Measurements from ENCODE around the gene AQP5. TPM values are rescaled to one million over a fixed set of nuclear protein-coding genes. Genes with fewer than 3 reads are reported as not detected.

AQP5 gene
- total and polyA plus RNA-seq, 2 experiments from 2014 or later, result not detected

DNA sequence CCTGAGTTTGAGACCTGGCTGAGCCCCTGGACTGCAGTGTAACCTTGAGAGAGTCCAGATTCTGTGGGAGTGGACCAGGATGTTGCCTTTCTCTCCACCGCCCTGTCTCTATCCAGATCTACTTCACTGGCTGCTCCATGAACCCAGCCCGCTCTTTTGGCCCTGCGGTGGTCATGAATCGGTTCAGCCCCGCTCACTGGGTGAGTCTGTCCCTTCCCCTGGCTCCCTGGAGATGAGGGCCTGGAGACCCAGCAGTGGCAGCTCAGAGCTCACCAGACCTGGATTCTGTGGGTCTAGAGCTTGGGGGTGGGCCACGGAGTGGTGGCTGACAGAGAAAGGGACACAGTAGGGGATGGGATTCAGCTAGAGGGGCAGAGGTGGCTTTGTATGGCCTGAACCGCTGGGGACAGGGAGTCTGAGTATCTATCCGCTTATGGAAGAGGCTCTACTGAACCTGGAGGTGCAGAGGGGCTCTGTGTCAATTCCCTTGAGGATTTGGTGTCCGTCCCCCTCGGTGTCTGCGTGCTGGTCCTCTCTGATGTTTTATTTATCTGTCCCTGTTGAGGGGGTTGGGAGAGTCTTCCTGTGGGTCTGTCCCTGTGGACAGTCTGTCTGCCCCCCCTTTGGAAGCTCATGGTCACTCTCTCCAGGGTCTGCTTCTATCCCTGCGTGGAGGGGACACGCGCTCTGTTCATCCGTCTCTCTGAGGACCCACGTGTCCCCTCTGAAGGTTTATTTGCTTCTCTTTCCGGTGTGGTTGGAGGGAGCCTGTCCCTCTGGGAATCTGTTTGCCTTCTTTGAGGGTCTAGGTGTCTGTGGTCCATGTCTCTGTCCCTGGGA, 2.5 kb downstream of the AQP5 start:
- Histone ChIP-seq H2AFZ (no peak overlapping the region), H3K27me3 (replicated peaks; ENCODE audit: insufficient read depth) (peaks cover 30% of the 10 kb centered on the region), H3K4me1 (ENCODE audit: insufficient read depth) (no peaks in the 10 kb centered on the region), H3F3A (ENCODE audit: insufficient read depth) (no peaks in the 10 kb centered on the region), H3K9ac (no peak overlapping the region), H3K79me2 (ENCODE audit: insufficient read depth) (no peaks in the 10 kb centered on the region), H3K4me3 (no peak overlapping the region), H4K20me1 (ENCODE audit: insufficient read depth) (no peaks in the 10 kb centered on the region), H3K9me2 (ENCODE audit: insufficient read depth) (no peaks in the 10 kb centered on the region), H3K27ac (no peak overlapping the region), H3K4me2 (ENCODE audit: unreplicated experiment) (no peak overlapping the region), H3K36me3 (ENCODE audit: low read depth) (no peaks in the 10 kb centered on the region), H3K9me3 (ENCODE audit: low read depth) (no peaks in the 10 kb centered on the region)
- DNase-seq, result no peak
- in situ Hi-C loops (cut with MboI), result no loop called here
- TF ChIP-seq EZH2phosphoT487 (IDR thresholded peaks at IDR 0.05; ENCODE audit: insufficient read depth, low read depth) (no peak), EZH2 (IDR thresholded peaks at IDR 0.05; ENCODE audit: insufficient read depth, poor library complexity, severe bottlenecking) (no peak)
- 82 to 90% methylated on average over 16 to 17 of the region's 17 CpGs for WGBS, 2 experiments (ENCODE audit: low coverage in 1 of 2, low lambda C conversion rate in 2 of 2, missing lambda C conversion rate in 2 of 2)

- no peak overlapping the region for H3K27ac ChIP-seq
- H3K4me3 ChIP-seq, result no peak overlapping the region
- no peaks in the 10 kb centered on the region for H3K9me2 ChIP-seq (ENCODE audit: insufficient read depth)
- H3K36me3 ChIP-seq (ENCODE audit: low read depth), result no peaks in the 10 kb centered on the region
- 29 to 35% methylated on average over 12 to 13 of the region's 13 CpGs for WGBS, 2 experiments (ENCODE audit: low coverage in 1 of 2, low lambda C conversion rate in 2 of 2, missing lambda C conversion rate in 2 of 2)
- H2AFZ ChIP-seq, result no peak overlapping the region
- H3K79me2 ChIP-seq (ENCODE audit: insufficient read depth), result no peaks in the 10 kb centered on the region
- no peak overlapping the region for H3K9ac ChIP-seq
- H3F3A ChIP-seq (ENCODE audit: insufficient read depth), result no peaks in the 10 kb centered on the region
- no peaks in the 10 kb centered on the region for H4K20me1 ChIP-seq (ENCODE audit: insufficient read depth)
- H3K4me2 ChIP-seq (ENCODE audit: unreplicated experiment), result no peak overlapping the region
- in situ Hi-C loops (cut with MboI), result loop anchor here (5.0 kb wide), 1 partner anchor 92 kb away; the partner anchor contains the start of gene ASIC1
- peaks cover 22% of the 10 kb centered on the region for H3K27me3 ChIP-seq (replicated peaks; ENCODE audit: insufficient read depth)
- H3K9me3 ChIP-seq (ENCODE audit: low read depth), result no peaks in the 10 kb centered on the region
- DNase-seq, result no peak
- TF ChIP-seq EZH2phosphoT487 (IDR thresholded peaks at IDR 0.05; ENCODE audit: insufficient read depth, low read depth), result no peak
- TF ChIP-seq EZH2 (IDR thresholded peaks at IDR 0.05; ENCODE audit: insufficient read depth, poor library complexity, severe bottlenecking), result no peak
- no peaks in the 10 kb centered on the region for H3K4me1 ChIP-seq (ENCODE audit: insufficient read depth)
Observed at GRCh38 chr12:49964849-49965624, 3.4 kb downstream of the AQP5 start.

- no peak for DNase-seq
- H3K79me2 ChIP-seq (ENCODE audit: insufficient read depth), result no peaks in the 10 kb centered on the region
- TF ChIP-seq EZH2 (IDR thresholded peaks at IDR 0.05; ENCODE audit: insufficient read depth, poor library complexity, severe bottlenecking), result no peak
- no peak for TF ChIP-seq EZH2phosphoT487 (IDR thresholded peaks at IDR 0.05; ENCODE audit: insufficient read depth, low read depth)
- no peaks in the 10 kb centered on the region for H4K20me1 ChIP-seq (ENCODE audit: insufficient read depth)
- WGBS, 2 experiments (ENCODE audit: low coverage in 1 of 2, low lambda C conversion rate in 2 of 2, missing lambda C conversion rate in 2 of 2), result 51 to 57% methylated on average over 6 of the region's 6 CpGs
- in situ Hi-C loops (cut with MboI), result loop anchor here (5.0 kb wide), 1 partner anchor 91 kb away; the partner anchor contains the start of gene ASIC1
- no peaks in the 10 kb centered on the region for H3K9me2 ChIP-seq (ENCODE audit: insufficient read depth)
- no peak overlapping the region for H2AFZ ChIP-seq
- H3K27me3 ChIP-seq (replicated peaks; ENCODE audit: insufficient read depth), result peaks cover 14% of the 10 kb centered on the region
- no peaks in the 10 kb centered on the region for H3K4me1 ChIP-seq (ENCODE audit: insufficient read depth)
- no peaks in the 10 kb centered on the region for H3F3A ChIP-seq (ENCODE audit: insufficient read depth)
- no peak overlapping the region for H3K4me3 ChIP-seq
- no peak overlapping the region for H3K9ac ChIP-seq
- no peaks in the 10 kb centered on the region for H3K9me3 ChIP-seq (ENCODE audit: low read depth)
- no peak overlapping the region for H3K4me2 ChIP-seq (ENCODE audit: unreplicated experiment)
- H3K27ac ChIP-seq, result no peak overlapping the region
- no peaks in the 10 kb centered on the region for H3K36me3 ChIP-seq (ENCODE audit: low read depth)
Observed at GRCh38 chr12:49965836-49966235, 4.2 kb downstream of the AQP5 start.

GRCh38 chr12:49966511-49967041, 4.9 kb downstream of the AQP5 start:
- no peaks in the 10 kb centered on the region for H3K9me3 ChIP-seq (ENCODE audit: low read depth)
- no peak overlapping the region for H3K9ac ChIP-seq
- in situ Hi-C loops (cut with MboI), result loop anchor here (5.0 kb wide), 1 partner anchor 91 kb away; the partner anchor contains the start of gene ASIC1
- no peak overlapping the region for H3K4me2 ChIP-seq (ENCODE audit: unreplicated experiment)
- no peaks in the 10 kb centered on the region for H3K4me1 ChIP-seq (ENCODE audit: insufficient read depth)
- no peaks in the 10 kb centered on the region for H4K20me1 ChIP-seq (ENCODE audit: insufficient read depth)
- no peak for TF ChIP-seq EZH2 (IDR thresholded peaks at IDR 0.05; ENCODE audit: insufficient read depth, poor library complexity, severe bottlenecking)
- TF ChIP-seq EZH2phosphoT487 (IDR thresholded peaks at IDR 0.05; ENCODE audit: insufficient read depth, low read depth), result no peak
- WGBS, 2 experiments (ENCODE audit: low coverage in 1 of 2, low lambda C conversion rate in 2 of 2, missing lambda C conversion rate in 2 of 2), result 19 to 25% methylated on average over 16 of the region's 16 CpGs
- H3K27ac ChIP-seq, result no peak overlapping the region
- no peak for DNase-seq
- H3K27me3 ChIP-seq (replicated peaks; ENCODE audit: insufficient read depth), result peaks cover 15% of the 10 kb centered on the region
- H3K79me2 ChIP-seq (ENCODE audit: insufficient read depth), result no peaks in the 10 kb centered on the region
- no peaks in the 10 kb centered on the region for H3K36me3 ChIP-seq (ENCODE audit: low read depth)
- H3K4me3 ChIP-seq, result no peak overlapping the region
- no peak overlapping the region for H2AFZ ChIP-seq
- no peaks in the 10 kb centered on the region for H3F3A ChIP-seq (ENCODE audit: insufficient read depth)
- H3K9me2 ChIP-seq (ENCODE audit: insufficient read depth), result no peaks in the 10 kb centered on the region

All from GM23248 (cell line).